ENCODE data around the gene JKAMP. TPM values are rescaled to one million over a fixed set of nuclear protein-coding genes. Genes with fewer than 3 reads are reported as not detected.

JKAMP gene
- total and polyA plus RNA-seq, 2 of the 8 experiments (the other 6 are each of a cell fraction or from before 2014, with no cell fraction given): 34.9 to 182 TPM

- Histone ChIP-seq H3K27me3 (replicated peaks in 1 of 4; ENCODE audit: control insufficient read depth in 3 of 4, extremely low read depth in 1 of 4, insufficient read depth in 3 of 4, low read length in 3 of 4) (no peaks in the 10 kb centered on the region), H4K5ac (ENCODE audit: insufficient read length, low read depth, low read length) (no peak overlapping the region), H3K4me1 (replicated peaks in 1 of 4; ENCODE audit: control insufficient read depth in 3 of 4, insufficient read depth in 4 of 4, low read length in 3 of 4) (no peaks in the 10 kb centered on the region), H2BK20ac (ENCODE audit: low read length) (no peak overlapping the region), H2AK5ac (ENCODE audit: low read depth, low read length) (no peak overlapping the region), H3K27ac (ENCODE audit: low read depth, low read length) (no peak overlapping the region), H4K20me1 (replicated peaks in 1 of 2; ENCODE audit: control insufficient read depth in 1 of 2, insufficient read depth in 2 of 2, low read length in 2 of 2) (peaks cover 0 to 4% of the 10 kb centered on the region in 2 experiments), H3K4ac (replicated peaks; ENCODE audit: insufficient read length, low read depth, low read length) (no peak overlapping the region), H2BK5ac (ENCODE audit: low read depth, low read length) (no peak overlapping the region), H3K18ac (ENCODE audit: extremely low read depth, low read length) (no peak overlapping the region), H3K23me2 (ENCODE audit: low read depth, low read length) (no peaks in the 10 kb centered on the region), H3K9me3 (ENCODE audit: insufficient read depth in 2 of 2, low read depth in 1 of 2, low read length in 1 of 2) (no peaks in the 10 kb centered on the region), H3K23ac (ENCODE audit: insufficient read length) (no peak overlapping the region), H3K79me2 (ENCODE audit: control insufficient read depth in 1 of 2, insufficient read depth in 2 of 2, low read length in 2 of 2) (peaks cover 0 to 18% of the 10 kb centered on the region in 2 experiments; a peak in 3 of 4 replicates), H2BK12ac (ENCODE audit: low read depth, low read length) (no peak overlapping the region), H2AFZ (ENCODE audit: low read length) (no peak overlapping the region), H3K14ac (ENCODE audit: insufficient read length) (no peak overlapping the region), H3K79me1 (ENCODE audit: low read depth, low read length) (peaks cover 3% of the 10 kb centered on the region; the same call in 1 of the 2 replicates), H3K56ac (replicated peaks; ENCODE audit: insufficient read length, low read depth, low read length) (no peak overlapping the region), H4K91ac (replicated peaks; ENCODE audit: insufficient read length, low read length) (no peak overlapping the region), H3K36me3 (ENCODE audit: control insufficient read depth in 2 of 4, insufficient read depth in 4 of 4, low read length in 3 of 4) (peaks cover 13 to 57% (median 34%) of the 10 kb centered on the region in 4 experiments), H2BK15ac (ENCODE audit: low read length) (no peak overlapping the region), H3K4me3 (ENCODE audit: extremely low read depth in 1 of 4, insufficient read depth in 2 of 4, low read depth in 3 of 4, low read length in 4 of 4) (no peak overlapping the region), H2BK120ac (replicated peaks; ENCODE audit: low read depth, low read length) (no peak overlapping the region), H3K9ac (replicated peaks in 1 of 4; ENCODE audit: extremely low read depth in 1 of 4, low read depth in 3 of 4, low read length in 3 of 4) (no peak overlapping the region), H3K4me2 (ENCODE audit: insufficient read depth in 1 of 2, low read depth in 2 of 2, low read length in 2 of 2) (no peak overlapping the region), H4K8ac (ENCODE audit: extremely low read depth, insufficient read depth, low read length) (no peak overlapping the region)
- FAIRE-seq (no peak), DNase-seq (ENCODE audit: low read depth in 1 of 2, low spot score in 2 of 2) (no peak)
- WGBS, 2 experiments (ENCODE audit: extremely low coverage in 1 of 2, insufficient coverage in 1 of 2, insufficient read length in 1 of 2, insufficient replicate concordance in 2 of 2, low coverage in 1 of 2, low lambda C conversion rate in 2 of 2, missing lambda C conversion rate in 1 of 2): 100% methylated on average over 3 of the region's 3 CpGs; no CpG with 5 or more reads in 1 of the 2 experiments
- POLR2A ChIA-PET (ENCODE audit: partially characterized antibody): no interaction called here
- CTCF ChIA-PET (ENCODE audit: partially characterized antibody): interaction anchor here (0.6 kb wide), 1 partner anchor 19 kb away, joined by 3 read pairs; no protein-coding TSS in a partner anchor
- no peak for TF ChIP-seq GTF2F1 (IDR thresholded peaks at IDR 0.05; ENCODE audit: borderline replicate concordance, low read depth, low read length)
These were observed 6.4 kb downstream of the JKAMP start for GRCh38 chr14:59490756-59491155.

Measured in H1 (cell line).